Liver (tissue), 9 donors: Measurements from ENCODE around the gene THUMPD2. TPM values are rescaled to one million over a fixed set of nuclear protein-coding genes. Genes with fewer than 3 reads are reported as not detected.

Experiments used
- DNase-seq: peaks from one replicate; pipeline ENCODE4 v3.0.0-alpha.2; 2017; ENCODE audit warnings: low spot score
- H3K27ac ChIP-seq, 2 donors: one replicate each; pipeline ENCODE4 v1.7.0; 2013; ENCODE audit warnings: inconsistent platforms in 2 of 2, low read length in 2 of 2, control low read depth in 1 of 2, low read depth in 1 of 2, mild to moderate bottlenecking in 1 of 2
- H3K27me3 ChIP-seq, 4 donors: one replicate each; pipeline versions ENCODE4 v1.6.1 to v1.7.0; 2013; ENCODE audit warnings: low read length in 3 of 4, inconsistent platforms in 1 of 4, mild to moderate bottlenecking in 1 of 4, moderate library complexity in 1 of 4; ENCODE audit not compliant: control insufficient read depth in 4 of 4, insufficient read depth in 4 of 4
- H3K36me3 ChIP-seq, 4 donors: one replicate each; pipeline versions ENCODE4 v1.6.1 to v1.7.0; 2013; ENCODE audit warnings: low read length in 3 of 4, mild to moderate bottlenecking in 3 of 4, low read depth in 1 of 4, moderate library complexity in 1 of 4; ENCODE audit not compliant: control insufficient read depth in 4 of 4, insufficient read depth in 3 of 4
- H3K4me1 ChIP-seq, 4 donors: one replicate each; pipeline versions ENCODE4 v1.6.1 to v1.7.0; 2013; ENCODE audit warnings: low read length in 3 of 4, mild to moderate bottlenecking in 3 of 4, moderate library complexity in 1 of 4; ENCODE audit not compliant: control insufficient read depth in 4 of 4, insufficient read depth in 4 of 4
- H3K4me3 ChIP-seq, 3 donors: one replicate each; pipeline versions ENCODE4 v1.6.1 to v1.7.0; 2013; ENCODE audit warnings: low read length in 3 of 3, control low read depth in 1 of 3, low read depth in 1 of 3, mild to moderate bottlenecking in 1 of 3
- H3K9ac ChIP-seq, 2 donors: one replicate each; pipeline ENCODE4 v1.7.0; 2013; ENCODE audit warnings: low read length in 2 of 2, mild to moderate bottlenecking in 2 of 2, moderate library complexity in 2 of 2, control low read depth in 1 of 2, low read depth in 1 of 2
- H3K9me3 ChIP-seq, 4 donors: one replicate each; pipeline versions ENCODE4 v1.6.1 to v1.7.0; 2013; ENCODE audit warnings: low read length in 3 of 4; ENCODE audit not compliant: control insufficient read depth in 4 of 4
- ATF3 ChIP-seq: IDR thresholded peaks from 2 replicates; pipeline ENCODE4 v1.6.1; 2016; ENCODE audit warnings: antibody characterized with exemption
- CTCF ChIP-seq: fragments of 150-350 bp; IDR thresholded peaks from 2 replicates; pipeline ENCODE4 v1.5.1; 2017; ENCODE audit warnings: improper control_type of control experiment, low read depth, low read length; ENCODE audit not compliant: missing input control
- EGR1 ChIP-seq, 2 donors: IDR thresholded peaks; 2 replicates each; pipeline ENCODE4 v1.6.1; 2016 to 2018; ENCODE audit warnings: antibody characterized with exemption in 2 of 2, low read depth in 2 of 2
- FOXA1 ChIP-seq: IDR thresholded peaks from 2 replicates; pipeline ENCODE4 v1.6.1; 2016; ENCODE audit warnings: antibody characterized with exemption
- FOXA2 ChIP-seq: IDR thresholded peaks from 2 replicates; pipeline ENCODE4 v1.6.1; 2016; ENCODE audit warnings: antibody characterized with exemption
- GABPA ChIP-seq, 2 donors: IDR thresholded peaks in 1 of 2; conservative IDR thresholded peaks in 1 of 2; 2 replicates each; pipeline ENCODE4 v1.6.1; 2016; ENCODE audit warnings: antibody characterized with exemption in 2 of 2, mild to moderate bottlenecking in 1 of 2, moderate library complexity in 1 of 2
- HNF4A ChIP-seq, 2 donors: conservative IDR thresholded peaks; 2 replicates each; pipeline ENCODE4 v1.6.1; 2016; ENCODE audit warnings: antibody characterized with exemption in 2 of 2, mild to moderate bottlenecking in 2 of 2
- HNF4G ChIP-seq: IDR thresholded peaks from 2 replicates; pipeline ENCODE4 v1.6.1; 2016; ENCODE audit warnings: antibody characterized with exemption
- JUND ChIP-seq, 2 donors: IDR thresholded peaks; 2 replicates each; pipeline ENCODE4 v1.6.1; 2016; ENCODE audit warnings: antibody characterized with exemption in 2 of 2
- MAX ChIP-seq: IDR thresholded peaks from 2 replicates; pipeline ENCODE4 v1.6.1; 2016; ENCODE audit warnings: antibody characterized with exemption
- NR2F2 ChIP-seq: IDR thresholded peaks from 2 replicates; pipeline ENCODE4 v1.6.1; 2016; ENCODE audit warnings: antibody characterized with exemption
- RAD21 ChIP-seq, 2 donors: IDR thresholded peaks; 2 replicates each; pipeline ENCODE4 v1.6.1; 2016; ENCODE audit warnings: antibody characterized with exemption in 2 of 2, mild to moderate bottlenecking in 2 of 2
- REST ChIP-seq: IDR thresholded peaks from 2 replicates; pipeline ENCODE4 v1.6.1; 2016; ENCODE audit warnings: antibody characterized with exemption, mild to moderate bottlenecking
- RXRA ChIP-seq, 2 donors: IDR thresholded peaks; 2 replicates each; pipeline ENCODE4 v1.6.1; 2017 to 2018; ENCODE audit warnings: antibody characterized with exemption in 2 of 2, mild to moderate bottlenecking in 1 of 2
- SP1 ChIP-seq: IDR thresholded peaks from 2 replicates; pipeline ENCODE4 v1.6.1; 2018; ENCODE audit warnings: antibody characterized with exemption, mild to moderate bottlenecking
- YY1 ChIP-seq: IDR thresholded peaks from 2 replicates; pipeline ENCODE4 v1.6.1; 2016; ENCODE audit warnings: antibody characterized with exemption, mild to moderate bottlenecking
- ZBTB33 ChIP-seq: IDR thresholded peaks from 2 replicates; pipeline ENCODE4 v1.6.1; 2016; ENCODE audit warnings: antibody characterized with exemption
- WGBS: extraction: QIAGEN DNeasy Blood & Tissue Kit; methylation state at CpG from one replicate; pipeline ENCODE4 v1.1.7; 2013; 5-methylcytosine and 5-hydroxymethylcytosine counted together
- polyA plus RNA-seq, 2 donors: library from polyadenylated mRNA; stranded (reverse) in 1 of 2; unstranded in 1 of 2; fragments of 200-250 nt in 1 of 2; fragments of >200 nt in 1 of 2; fragmentation: Nextera tagmentation in 1 of 2; extraction: Ambion mirVana in 1 of 2; gene quantifications; one replicate each; pipeline versions ENCODE4 v1.2.1 to v1.2.3, GENCODE V29; 2013 to 2015
- total RNA-seq, 2 donors: library from RNA; depleted of rRNA; stranded (reverse); fragments of >200 nt; gene quantifications; one replicate each; pipeline ENCODE4 v1.2.3, GENCODE V29; 2014
- donor health status: healthy.
- donor health status: healthy.
- donor health status: healthy.
- donor health status: healthy.
- donor health status: healthy.

The THUMPD2 gene
- total and polyA plus RNA-seq, 4 donors, result 2.2 to 5.9 (median 5.0) TPM

GRCh38 chr2:39706312-39706711, 72.7 kb downstream of the THUMPD2 start:
- Histone ChIP-seq H3K9me3 (peaks cover 0 to 3% (median 1%) of the 10 kb centered on the region in 4 donors), H3K9ac (no peak overlapping the region), H3K27ac (no peak overlapping the region), H3K36me3 (no peaks in the 10 kb centered on the region), H3K4me1 (no peaks in the 10 kb centered on the region), H3K4me3 (no peak overlapping the region), H3K27me3 (no peaks in the 10 kb centered on the region)
- TF ChIP-seq REST (no peak), RAD21 (IDR thresholded peaks at IDR 0.05) (no peak), FOXA2 (no peak), HNF4G (no peak), ZBTB33 (no peak), HNF4A (conservative IDR thresholded peaks at IDR 0.05) (no peak), EGR1 (IDR thresholded peaks at IDR 0.05; ENCODE audit: low read depth in 2 of 2) (no peak), ATF3 (no peak), FOXA1 (no peak), CTCF (no peak), JUND (IDR thresholded peaks at IDR 0.05) (no peak)
- no peak for DNase-seq
- WGBS, result 83% methylated on average over 1 of the region's 1 CpG

GRCh38 chr2:39705638-39706037, 73.4 kb downstream of the THUMPD2 start:
- H3K36me3 ChIP-seq, result no peaks in the 10 kb centered on the region
- peaks cover 0 to 3% (median 1%) of the 10 kb centered on the region in 4 donors for H3K9me3 ChIP-seq
- no peaks in the 10 kb centered on the region for H3K4me1 ChIP-seq
- WGBS, result 72% methylated on average over 4 of the region's 4 CpGs
- no peak overlapping the region for H3K4me3 ChIP-seq
- no peak overlapping the region for H3K9ac ChIP-seq
- no peak for DNase-seq
- no peaks in the 10 kb centered on the region for H3K27me3 ChIP-seq
- no peak overlapping the region for H3K27ac ChIP-seq
- TF ChIP-seq REST, result no peak
- TF ChIP-seq YY1, result no peak
- TF ChIP-seq HNF4A (conservative IDR thresholded peaks at IDR 0.05), result no peak
- no peak for TF ChIP-seq FOXA1
- TF ChIP-seq ATF3, result no peak
- no peak for TF ChIP-seq CTCF
- TF ChIP-seq GABPA (IDR thresholded peaks at IDR 0.05 in 1 of 2, conservative IDR thresholded peaks at IDR 0.05 in 1 of 2), result no peak
- no peak for TF ChIP-seq RXRA (IDR thresholded peaks at IDR 0.05)
- TF ChIP-seq SP1, result no peak
- no peak for TF ChIP-seq HNF4G
- TF ChIP-seq NR2F2, result no peak
- TF ChIP-seq MAX, result no peak
- no peak for TF ChIP-seq FOXA2
